T-helper 9 cell (primary cell): ENCODE results near the gene CERS3.

Experiments
- DNase-seq: peaks from one replicate; pipeline ENCODE4 v3.0.0-alpha.2; 2020
- total RNA-seq, 2 donors: gene quantifications; one replicate each; lab custom pipeline; 2026; lab: John Stamatoyannopoulos, UW

Gene CERS3
- 0.72 to 0.84 reads per million in 2 donors for total RNA-seq

DNA sequence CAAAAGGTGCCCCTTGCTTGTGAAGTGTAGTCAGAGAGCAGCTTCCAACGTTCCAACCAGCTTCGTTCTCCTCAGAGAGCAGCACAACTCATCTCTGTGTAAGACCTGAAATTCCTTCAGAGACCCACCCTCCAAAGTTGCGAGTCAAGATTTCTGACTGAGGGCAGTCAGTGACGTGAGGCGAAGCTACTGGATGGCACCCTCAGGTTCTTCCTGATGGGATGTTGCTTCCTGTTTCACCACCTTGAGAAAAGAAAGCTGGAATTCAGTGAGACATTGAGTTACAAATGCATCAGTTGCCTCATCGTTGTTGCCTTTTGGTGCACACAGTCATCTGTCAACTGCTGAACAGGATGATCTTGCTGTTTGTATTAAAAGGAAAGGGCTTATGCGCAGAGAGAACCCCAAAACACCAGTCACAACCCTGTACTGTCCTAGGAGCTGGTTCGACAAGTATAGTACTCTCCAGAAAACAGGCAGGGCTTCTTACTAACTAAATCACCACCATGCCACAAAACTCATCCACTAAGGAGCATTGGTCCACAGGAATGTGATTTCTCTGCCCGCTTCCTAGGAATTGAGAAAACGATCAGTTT lies at the start of gene CERS3:
CERS3 (minus strand) TSS at position 118 of the 596 bp plus-strand sequence. CDS start 27,101 bp downstream, outside the sequence.
- no peak for DNase-seq

DNA sequence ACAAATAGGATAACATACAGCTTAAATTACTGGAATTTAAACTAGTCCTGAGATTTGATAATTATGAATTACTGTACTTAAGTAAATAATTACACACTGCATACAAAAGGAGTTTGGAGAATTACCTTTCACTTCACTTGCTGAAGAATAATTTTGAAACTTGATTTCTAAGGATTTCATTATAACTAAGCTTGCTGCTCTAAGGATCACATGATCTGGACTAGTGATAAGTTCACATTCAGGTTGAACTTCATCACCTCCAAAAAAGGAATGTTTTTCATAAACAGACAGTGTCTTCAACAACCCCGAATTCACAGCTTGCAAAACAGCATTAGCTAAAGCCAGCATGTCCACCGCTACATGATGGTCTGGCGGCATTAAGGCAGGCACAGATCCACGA lies 44.8 kb upstream of the CERS3 start:
- no peak for DNase-seq

DNA sequence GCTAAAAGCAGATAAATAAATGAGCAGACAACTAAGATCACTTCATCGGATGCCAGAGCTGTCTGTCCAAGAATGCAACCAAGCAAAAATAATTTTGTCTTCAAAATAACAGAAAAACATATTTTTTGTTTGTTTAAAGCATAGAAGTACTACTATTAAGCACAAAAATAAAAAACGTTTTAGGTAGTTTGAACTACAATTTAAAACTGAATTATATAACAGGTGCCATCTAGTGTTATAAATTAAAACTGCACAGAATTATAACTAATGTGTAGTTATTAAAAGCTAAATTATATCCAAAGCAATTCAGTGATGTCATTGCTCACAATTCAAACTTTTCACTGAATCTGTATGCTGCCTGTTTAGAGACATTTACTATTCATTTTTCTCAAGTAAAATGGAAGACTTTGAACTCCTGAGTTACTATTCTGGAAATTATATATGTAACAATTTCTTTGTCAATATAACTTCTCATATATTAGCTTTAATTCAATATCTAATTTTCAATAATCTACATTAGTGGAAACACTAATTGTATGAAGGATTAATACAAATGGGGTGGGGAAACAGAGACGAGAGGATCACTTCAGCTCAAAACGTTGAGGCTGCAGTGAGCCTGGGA lies 43.7 kb upstream of the CERS3 start:
- DNase-seq, result no peak

DNA sequence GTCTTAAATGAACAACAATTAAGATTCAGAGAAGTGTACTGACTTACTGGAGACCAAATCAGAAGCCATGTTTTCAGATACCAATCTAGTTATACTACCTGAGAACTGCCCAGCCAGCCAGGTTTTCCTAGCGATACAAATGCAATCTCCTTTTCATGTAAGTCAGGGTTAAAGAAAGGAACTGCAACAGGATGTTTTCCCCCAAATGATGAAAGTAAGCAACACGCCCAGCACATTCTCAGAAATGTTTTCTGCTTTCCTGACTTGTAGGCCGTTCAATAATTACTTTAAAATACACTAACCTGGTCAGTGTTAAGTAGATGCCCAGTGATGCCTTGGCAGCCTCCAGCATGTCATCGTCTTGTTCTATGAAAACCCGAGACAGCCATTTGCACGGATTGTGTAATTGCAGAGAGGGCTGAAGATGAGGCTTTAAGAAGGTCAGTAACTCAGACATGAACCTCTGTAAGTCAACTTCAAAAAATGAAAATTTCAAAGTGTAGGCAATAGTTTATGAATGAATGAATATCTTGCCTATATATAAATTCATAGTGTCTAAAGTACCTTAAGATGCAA lies 42.9 kb upstream of the CERS3 start:
- DNase-seq, result no peak

DNA sequence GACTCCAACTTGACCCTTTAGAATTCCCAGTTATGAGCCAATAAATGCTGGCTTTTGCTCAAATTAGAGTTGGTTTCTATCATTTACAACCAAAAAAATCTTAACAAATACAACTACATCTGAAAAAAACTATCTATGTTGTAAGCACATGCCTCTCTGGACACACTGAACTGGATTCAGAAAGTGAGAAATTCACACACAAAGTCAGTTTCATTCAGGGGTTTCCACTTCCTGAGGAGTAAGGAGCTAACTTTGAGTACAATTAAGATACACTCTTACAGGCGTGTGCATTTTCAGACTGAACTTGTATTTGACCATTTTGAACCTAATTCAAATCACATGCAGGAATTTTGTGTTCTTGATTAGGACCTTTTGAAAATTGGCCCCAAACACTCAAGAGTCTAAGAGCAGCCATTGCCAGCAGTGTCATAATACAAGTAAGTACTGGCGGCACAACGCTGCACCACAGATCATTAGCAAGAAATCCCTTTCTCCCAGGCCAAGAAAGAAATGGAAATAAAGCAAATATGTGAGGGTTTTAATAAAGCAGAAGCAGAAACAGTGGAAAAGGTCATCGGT lies 42.1 kb upstream of the CERS3 start:
- no peak for DNase-seq

DNA sequence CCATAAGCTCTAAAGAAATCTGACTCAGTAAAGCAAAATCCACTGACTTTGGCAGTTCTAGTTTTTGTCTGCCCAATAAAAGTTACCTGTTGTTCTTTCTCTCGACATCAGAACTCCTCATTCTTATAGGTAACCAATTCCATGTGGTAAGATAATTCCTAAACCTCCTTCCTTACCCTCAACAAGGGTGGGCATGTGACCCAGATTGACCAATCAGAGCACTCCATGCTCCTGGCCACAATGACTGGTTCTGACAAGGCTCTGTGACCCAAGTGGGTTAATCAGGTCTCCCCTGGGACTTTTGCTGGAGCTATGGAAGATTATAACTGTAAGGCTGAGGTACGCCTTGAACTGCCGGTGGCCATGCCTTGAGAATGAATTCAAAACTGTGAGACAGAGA lies 41.5 kb upstream of the CERS3 start:
- DNase-seq, result no peak

DNA sequence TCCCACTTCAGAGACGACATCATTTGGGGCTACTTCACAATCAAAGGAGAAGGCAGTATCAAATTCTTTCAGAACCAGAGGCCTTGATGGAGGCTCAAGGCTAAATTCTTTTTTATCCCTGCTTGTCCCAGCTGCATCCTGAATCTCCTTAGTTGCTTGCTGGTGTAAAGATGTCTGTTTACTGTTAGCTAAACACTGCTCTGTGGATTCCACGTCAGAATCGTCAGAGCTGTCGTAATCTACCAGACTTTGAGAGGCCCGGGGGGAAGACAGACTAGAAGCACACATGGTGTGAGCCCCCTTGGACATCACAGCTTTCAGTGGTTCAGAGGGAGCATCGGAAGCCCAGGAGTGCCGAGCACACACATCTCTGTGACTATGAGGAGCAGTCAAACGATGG lies 40.6 kb upstream of the CERS3 start:
- no peak for DNase-seq

DNA sequence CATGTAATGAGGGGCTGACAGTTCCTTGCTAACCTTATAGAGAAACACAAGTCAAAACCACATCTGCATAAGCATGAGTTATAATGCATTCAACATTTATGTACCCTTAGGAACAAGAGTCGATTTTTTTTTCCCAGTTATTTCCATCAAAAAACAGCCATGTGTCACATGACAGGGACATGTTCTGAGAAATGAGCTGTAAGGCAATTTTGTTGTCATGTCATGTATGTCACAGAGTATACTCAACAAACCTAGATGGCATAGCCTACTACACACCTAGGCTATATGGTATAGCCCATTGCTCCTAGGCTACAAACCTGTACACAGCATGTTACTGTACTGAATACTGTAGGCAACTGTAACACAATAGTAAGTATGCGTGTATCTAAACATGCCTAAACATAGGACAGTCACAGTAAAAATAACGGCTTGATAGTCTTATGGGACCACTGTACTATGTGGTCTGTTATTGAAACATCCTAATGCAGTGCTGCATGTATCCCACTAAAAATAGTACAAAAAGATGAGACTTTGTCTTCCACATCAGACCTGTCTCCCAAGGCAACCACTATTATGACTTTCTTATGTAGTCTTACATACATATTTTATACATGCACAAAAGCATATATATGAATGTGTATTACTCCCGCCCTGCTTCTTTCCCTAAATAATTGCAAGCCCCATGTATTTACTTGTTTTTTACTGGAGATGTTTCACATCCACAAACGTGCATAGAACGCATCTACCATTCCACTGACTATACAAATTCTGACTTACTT lies 38.3 kb upstream of the CERS3 start:
- DNase-seq, result no peak

DNA sequence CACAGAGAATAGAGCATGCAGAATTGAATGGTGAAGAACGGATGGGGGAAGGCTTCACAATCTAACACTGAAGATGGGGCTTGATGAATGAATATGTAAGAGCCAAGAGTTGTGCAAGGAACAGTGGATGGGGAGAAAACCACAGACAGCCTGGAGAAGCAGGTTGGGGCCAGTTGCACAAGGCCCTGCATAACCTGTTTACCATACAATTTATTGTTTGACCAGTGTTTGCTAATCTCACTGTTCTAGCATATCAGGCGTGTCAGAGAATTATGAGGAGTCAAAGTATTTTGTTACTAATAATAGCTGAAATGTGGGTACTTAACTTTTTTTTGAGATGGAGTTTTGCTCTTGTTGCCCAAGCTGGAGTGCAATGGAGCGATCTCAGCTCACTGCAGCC lies 36.8 kb upstream of the CERS3 start:
- DNase-seq, result no peak

DNA sequence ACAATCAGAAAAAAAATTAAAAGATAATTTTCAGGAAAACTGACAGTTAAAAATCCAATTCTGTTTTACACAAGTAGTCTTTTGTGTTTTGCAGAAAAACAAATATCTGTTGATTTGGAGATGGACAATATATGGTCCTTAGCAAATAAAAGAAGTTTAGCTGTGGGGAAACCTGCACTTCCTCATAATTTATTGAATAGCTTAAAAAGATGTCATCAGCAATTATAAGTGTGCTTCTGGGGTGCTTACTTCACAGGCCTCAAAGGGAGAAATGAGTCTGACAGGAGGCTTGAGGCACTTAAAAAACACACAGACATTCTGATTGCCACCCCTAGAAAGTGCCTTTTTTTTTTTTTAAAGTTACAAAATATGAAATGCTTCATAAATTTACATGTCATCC lies 31.6 kb upstream of the CERS3 start:
- no peak for DNase-seq

DNA sequence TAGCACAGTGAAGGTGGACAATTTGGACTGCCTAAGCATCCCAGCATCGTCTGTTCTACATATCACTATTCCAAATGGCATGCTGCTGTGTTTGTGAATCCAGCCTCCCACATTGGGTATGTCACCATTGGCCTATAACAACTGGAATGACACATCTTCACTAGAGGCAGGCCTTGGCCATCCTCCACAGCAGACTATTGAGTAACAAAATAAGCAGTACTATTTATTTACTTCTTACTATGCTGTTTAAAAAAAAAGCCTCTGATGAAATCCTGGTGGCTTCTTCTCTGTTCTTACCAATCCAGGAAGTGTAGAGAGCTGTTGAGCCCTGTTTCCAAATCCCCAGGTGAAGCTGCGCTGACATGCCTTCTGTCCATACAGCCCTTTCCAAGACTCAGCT lies 30.6 kb upstream of the CERS3 start:
- no peak for DNase-seq

DNA sequence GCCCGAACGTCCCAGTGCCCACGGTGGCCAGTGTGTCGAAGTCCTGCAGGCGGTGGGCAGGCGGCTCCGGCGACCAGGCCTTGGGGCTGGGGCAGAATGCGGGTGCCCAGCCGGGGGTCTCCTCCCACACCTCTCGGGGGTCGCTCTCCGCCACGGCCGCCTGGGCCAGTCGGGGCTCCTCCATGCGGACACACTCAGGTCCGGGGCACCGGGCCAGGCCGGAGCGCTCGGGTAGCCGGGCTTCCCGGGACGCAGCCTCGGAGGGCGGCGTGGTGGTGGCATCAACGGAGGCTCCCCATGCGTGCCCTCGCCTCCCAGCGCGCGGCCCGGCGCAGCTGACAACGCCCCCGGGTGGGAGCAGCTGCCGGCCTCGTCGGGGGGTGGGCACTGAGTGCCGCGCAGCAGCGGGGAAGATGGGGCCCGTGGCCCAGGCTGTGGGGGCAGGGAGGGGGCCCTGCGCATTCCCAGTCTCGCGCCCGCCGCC lies 30.1 kb upstream of the CERS3 start:
- no peak for DNase-seq

DNA sequence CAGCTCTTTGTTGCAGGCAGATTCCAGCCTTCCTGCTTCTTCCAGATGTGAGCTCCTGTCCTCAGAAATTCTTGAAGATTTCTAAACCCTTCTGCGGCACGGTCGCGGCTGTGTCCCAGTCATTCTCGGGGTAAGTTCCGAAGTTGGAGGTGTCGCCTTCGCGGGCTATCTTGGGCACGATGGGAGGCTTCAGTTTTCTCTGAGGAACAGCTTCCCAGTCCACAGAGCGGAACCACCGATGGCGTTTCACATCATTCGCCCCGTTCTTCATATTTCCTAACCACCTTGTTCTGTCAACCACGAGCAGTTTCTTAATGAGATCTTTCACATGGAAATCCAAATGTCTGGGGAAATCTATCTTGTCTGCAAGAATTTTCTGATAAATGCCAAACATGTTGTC lies 24.7 kb upstream of the CERS3 start:
- no peak for DNase-seq

DNA sequence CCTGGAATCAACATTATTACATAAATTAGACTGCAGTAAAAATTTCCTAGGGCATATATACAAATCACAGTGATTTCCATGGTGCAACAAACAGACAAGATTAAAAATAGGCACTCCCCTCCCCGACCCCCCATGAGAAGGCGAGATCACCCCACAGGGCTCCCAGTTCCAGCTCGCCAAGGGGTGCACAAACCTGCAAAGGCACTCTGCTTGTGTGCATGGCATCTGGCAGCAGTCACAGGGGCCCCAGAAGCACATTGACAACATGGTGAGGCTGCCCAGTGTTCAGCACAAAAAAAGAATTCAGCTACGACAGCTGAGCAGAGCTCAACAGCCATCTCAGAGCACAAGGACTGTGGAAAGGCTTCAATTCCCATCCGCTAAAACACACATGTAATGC lies 19.2 kb upstream of the CERS3 start:
- no peak for DNase-seq

DNA sequence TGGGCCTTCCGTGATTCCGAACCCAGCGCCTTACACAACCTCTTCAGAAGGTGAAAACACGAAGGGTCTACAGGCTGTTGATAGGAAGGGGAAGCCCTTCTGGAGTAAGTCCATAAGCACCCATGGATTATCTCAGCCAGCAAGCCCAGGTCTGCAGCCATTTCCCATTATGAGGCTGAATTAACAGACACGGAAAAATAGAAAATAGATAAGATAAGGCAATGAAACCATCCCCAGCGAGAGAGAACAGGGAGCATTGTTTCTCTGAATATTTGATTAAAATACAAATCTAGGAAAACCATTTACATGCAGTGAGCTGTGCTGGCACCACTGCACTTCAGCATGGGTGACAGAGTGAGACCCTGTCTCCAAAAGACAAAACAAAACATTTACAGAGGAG lies 16.2 kb upstream of the CERS3 start:
- DNase-seq, result no peak

DNA sequence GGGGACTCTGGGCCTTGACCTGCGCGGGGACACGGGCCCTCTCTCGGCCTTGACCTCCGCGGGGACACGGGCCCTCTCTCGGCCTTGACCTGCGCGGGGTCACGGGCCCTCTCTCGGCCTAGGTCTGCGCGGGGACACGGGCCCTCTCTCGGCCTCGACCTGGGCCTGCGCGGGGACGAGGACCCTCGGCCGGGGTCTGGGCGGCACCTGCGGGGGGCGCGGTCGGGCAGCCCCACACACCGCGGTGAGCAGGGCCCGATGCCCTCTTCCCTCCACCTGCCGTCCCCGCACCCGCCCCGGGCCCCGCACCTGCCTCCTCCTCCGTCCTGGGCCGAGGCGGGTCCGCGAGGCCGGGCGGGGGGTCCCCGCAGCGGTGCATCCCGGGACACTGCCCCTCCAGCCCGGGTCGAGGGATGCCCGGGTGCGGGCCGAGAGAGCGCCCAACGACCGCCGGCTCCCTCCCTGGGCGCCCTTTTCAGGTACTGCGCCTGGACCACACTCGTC lies 15.6 kb upstream of the CERS3 start:
- DNase-seq, result no peak

DNA sequence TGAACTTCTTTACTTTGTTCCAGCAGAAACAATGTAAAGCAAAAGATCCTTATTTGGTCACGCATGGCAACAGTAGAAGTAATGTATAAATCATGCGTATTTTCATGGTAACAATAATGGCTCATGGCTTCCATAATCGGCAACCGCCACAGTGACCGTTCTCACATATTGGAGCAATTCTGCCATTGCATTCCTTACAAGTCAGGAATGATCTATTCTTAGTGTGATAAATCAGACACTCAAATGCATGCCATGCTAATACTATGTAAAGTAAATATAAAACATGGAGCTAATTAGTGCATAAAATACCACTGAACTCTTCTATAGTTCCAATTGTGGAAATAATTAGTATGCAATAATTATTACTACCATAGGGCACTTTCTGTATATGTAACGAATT lies 13.5 kb upstream of the CERS3 start:
- no peak for DNase-seq

DNA sequence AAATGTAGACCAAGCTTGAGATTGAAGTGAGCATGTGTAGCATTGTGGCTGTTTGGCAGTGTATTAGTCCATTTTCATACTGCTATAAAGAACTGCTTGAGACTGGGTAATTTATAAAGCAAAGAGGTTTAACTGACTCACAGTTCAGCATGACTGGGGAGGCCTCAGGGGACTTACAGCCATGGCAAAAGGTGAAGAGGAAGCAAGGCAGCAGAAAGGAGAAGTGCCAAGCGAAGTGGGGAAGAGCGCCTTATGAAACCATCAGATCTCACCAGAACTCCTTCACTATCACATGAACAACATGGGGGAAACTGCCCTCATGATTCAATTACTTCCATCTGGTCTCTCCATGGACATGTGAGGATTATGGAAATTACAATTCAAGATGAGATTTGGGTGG lies 8.6 kb upstream of the CERS3 start:
- no peak for DNase-seq

DNA sequence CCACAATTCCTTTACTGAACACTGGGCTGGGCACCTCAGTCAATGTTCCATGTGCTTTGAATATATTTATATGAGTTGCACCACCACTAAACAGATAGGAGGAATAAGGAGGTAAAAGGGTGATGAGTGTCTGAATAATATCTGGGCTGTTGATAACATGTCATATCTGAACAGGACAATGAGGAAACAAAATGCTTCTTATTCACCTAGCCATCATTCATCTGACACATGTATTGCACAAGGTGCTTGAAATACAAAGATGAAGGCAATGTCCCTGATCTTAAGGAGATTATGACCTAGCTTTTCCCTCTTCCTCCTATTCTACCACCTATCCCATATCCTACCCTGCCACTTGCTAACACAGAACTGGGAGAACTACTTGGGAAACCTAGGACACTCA lies 8.0 kb upstream of the CERS3 start:
- DNase-seq, result no peak

DNA sequence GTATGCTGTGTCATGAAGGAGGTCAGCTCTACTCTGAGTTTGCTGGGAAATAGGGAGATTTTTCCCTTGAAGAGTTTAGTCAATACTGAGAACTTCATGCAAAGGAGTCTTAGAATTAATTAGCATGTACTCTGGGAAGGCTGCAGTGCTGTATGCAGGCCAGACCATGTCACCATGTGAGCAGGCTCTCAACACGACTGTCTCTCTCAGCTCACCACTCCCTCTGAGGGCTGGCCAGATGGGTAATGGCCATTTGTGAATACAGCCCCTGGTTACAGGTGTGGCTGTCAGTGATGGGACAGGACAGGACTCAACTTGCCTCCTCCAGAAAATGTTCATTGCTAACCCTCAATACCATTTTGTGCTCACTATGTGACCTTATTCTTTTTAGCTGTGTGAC lies 5.1 kb upstream of the CERS3 start:
- DNase-seq, result no peak

DNA sequence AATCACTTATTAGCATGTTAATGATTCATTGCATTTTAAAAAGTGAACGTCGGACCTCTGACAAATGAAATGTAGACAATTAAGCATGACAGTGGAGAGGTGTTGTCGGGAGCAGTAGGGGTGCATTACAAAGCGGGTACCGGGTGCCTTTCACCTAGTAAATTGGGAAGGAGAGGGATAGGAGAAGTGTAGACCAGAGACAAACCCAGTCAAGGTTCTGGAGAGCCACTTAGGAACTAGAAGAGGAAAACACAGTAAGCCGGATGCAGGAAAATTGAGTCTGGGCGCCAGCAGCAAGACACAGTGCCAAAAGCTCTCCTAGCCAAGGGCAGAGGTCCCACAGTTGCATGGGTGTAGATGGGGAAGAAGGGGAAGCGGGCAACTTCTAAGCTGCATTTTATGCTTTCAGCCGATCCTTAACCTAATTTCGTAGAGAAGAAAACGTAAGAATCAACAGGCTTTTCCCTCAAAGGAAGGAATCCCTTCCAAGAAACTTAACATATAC lies 3.1 kb upstream of the CERS3 start:
- DNase-seq, result no peak

DNA sequence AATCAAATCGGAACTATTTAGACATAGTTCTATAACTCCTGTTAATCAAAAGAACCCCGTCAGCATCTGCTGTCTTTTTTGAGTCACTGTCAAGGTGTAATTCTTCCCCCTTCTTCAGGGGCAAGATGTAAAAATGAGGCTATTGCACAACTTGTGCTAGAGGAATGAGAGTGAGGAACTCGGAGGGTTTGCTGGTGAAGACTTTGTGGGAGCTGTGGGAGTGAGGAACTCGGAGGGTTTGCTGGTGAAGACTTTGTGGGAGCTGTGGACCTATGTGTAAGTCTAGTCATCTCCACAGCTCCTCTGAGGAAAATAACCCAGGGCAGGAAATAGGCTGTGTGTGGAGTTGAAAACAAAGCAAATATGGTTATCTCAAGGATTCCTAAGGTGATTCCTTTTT lies 2.5 kb upstream of the CERS3 start:
- DNase-seq, result no peak

DNA sequence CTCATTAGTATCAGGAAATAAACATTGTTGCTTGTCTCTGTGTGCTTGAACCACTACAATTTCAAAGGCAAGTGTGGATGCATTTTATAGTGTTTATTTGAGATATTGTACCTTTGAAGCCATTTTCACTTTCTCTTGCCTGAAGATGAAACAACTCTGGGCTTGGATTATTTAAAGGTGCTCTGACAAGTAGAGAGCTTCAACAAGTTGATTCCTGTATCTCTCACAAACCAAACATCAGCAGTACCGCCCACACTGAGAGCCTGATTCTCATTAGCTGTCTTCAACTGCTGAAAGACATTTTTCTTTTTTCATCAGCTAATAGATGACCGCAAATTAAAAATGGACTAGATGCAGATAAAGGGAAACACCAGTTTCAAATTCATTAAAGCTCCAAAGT lies 806 bp upstream of the CERS3 start:
- no peak for DNase-seq
